Stimulated activated CD4-positive, alpha-beta T cell treated with anti-CD3 and anti-CD28 coated beads, Interleukin-12 subunit alpha, Interleukin-12 subunit beta, amount 100 ng/mL, for 24 hours (primary cell): ENCODE measurements around the gene ELOF1.

Experiments
- DNase-seq, 2 experiments: peaks; one replicate each; pipeline ENCODE4 v3.0.0-alpha.2; 2020; ENCODE audit warnings: low read depth in 2 of 2

ELOF1 gene

GRCh38 chr19:11535792-11536595, 23.0 kb downstream of the ELOF1 start:
- DNase-seq: peak; percentile 65 to 85

DNA sequence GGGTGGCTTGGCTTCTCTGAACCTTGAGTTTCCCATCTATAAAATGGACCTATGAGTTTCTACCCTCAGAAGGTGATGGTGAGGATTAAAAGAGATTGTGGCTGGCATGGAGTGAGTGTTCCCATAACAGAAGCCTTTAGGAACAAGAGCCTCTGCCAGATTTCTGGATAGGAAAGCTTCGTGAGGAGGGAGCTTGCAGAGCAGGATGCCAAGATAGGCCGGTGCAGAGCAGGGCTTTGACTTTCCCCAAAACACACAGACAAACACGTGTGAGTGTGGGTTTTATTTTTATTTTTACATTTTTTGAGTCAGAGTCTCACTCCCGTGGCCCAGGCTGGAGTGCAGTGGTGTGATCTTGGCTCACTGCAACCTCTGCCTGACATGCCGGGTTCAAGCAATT, 24.1 kb downstream of the ELOF1 start:
- DNase-seq: no peak

DNA sequence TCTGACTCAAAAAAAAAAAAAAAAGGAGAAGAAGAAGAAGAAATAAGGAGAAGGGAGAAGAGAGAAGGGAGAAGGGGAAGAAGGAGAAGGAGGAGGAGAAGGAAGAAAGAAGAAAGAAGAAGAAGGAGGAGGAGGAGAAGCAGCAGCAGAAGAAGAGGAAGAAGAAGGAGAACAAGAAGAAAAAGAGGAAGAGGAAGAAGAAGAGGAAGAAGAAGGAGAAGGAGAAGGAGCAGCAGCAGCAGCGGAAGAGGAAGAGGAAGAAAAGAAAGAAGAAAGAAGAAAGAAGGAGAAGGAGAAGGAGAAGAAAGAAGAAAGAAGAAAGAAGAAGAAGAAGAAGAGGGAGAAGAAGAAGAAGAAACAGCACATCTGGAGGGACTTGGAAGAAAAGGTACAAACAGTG, 24.5 kb downstream of the ELOF1 start:
- DNase-seq: no peak

DNA sequence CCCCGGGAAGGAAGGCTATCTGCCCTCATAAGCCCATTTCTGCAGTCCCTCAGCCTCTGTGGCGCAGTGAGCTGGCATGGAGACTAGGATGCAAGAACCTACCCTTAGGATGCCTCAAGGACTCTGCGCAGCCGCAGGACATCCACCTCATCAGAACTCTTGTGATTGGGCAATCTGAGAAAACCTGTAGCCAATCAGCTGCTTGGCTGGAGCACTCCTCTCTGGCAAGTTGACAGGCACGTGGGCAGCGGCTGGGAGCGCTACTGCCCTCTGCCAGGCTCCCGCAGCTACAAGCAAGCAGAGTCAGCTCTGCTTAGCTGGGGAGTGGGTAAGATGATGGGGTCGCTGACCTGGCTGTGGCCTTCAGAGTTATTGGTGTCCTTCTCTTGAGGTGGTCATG, 28.6 kb downstream of the ELOF1 start:
- peak in 1 of 2 experiments; percentile 38 for DNase-seq

GRCh38 chr19:11528551-11529341, 30.3 kb downstream of the ELOF1 start, which contains the start of gene ECSIT:
TSS of gene ECSIT (minus strand) at chr19:11529134. CDS start at chr19:11519170, 9,964 bp downstream.
- DNase-seq: peak; percentile 85 to 93

GRCh38 chr19:11519138-11519537, 39.9 kb downstream of the ELOF1 start:
- no peak for DNase-seq

- no peak for DNase-seq
Observed at GRCh38 chr19:11513946-11514345, 45.1 kb downstream of the ELOF1 start.

DNA sequence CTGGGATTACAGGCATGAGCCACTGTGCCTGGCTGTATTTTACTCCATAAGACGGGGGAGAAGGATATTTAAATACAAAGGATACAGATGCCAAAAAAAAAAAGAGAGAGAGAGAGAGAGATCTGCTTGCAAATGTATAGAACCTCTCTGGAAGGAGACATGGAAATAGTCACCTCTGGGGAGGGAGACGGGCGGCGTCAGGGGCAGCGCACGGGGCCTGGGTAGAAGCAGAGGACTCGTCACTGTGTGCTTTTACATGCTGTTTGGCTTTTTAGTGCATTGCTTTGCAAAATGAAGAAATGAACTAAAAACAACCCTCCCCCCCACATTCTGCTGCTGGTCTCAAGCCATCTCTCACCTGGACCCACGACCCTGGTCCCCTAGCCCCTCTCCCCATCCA, 48.6 kb downstream of the ELOF1 start:
- DNase-seq: no peak

DNA sequence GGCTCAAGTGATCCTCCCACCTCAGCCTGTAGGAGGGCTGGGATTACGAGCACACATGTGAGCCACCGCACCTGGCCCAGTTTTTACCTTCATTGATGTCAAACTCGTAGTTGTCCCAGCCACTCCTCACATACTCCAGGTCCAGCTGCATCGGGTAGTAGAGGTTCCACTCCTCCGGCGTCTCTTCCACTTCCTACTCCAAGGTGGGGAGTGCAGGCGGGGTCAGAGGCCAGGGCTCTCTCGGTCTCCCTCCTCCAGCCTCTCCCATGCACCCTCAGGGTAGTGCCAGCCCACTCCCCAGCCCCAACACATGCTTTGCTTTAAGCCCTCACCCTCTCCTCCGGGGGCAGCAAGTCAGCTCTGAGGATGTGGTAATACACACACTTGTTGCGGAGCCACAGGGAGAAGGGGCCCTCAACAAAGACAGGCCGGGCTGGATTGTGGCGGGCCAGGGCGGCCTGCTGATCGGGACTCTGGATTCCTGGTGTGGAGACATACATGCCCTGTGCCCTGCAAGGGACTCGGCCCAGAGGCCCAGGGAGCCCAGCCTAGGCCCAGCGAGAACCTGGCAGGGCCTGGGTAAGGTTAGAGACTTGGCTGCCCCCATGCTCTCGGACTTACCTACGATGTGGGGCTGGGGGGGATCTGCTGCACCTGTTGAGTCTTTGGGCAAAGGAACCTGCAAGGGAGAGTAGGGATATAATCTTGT, 51.5 kb downstream of the ELOF1 start:
- no peak for DNase-seq

- no peak for DNase-seq
Observed at GRCh38 chr19:11506967-11507366, 52.1 kb downstream of the ELOF1 start.

DNA sequence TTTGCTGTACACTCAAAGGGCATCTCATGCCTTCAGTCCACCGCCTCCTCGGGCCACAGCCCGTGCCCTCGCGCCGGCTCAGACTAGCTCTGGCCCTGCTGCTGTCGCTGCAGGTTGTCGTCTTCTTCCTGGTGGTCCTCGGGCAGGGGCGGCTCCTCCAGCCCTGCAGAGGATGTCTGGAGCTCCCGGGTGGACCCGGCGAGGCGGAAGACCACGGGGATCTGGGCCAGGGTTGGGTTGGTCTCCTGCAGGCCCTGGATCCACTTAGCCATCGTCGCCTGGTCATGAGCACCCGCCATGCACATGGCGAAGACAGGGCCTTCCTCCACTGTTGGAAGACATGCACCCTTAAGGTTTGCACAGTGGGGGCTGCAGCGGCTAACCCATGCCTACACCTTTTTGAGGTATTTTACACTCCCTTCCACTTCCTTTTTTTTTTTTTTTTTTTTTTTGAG, 52.9 kb downstream of the ELOF1 start:
- peak in 1 of 2 experiments; percentile 23 for DNase-seq

- DNase-seq: peak; percentile 91 to 92
Observed at GRCh38 chr19:11505504-11506100, 53.4 kb downstream of the ELOF1 start, which contains the start of gene ZNF653. TSS of gene ZNF653 (minus strand) at chr19:11505839. CDS start at chr19:11505786, 53 bp downstream.

DNA sequence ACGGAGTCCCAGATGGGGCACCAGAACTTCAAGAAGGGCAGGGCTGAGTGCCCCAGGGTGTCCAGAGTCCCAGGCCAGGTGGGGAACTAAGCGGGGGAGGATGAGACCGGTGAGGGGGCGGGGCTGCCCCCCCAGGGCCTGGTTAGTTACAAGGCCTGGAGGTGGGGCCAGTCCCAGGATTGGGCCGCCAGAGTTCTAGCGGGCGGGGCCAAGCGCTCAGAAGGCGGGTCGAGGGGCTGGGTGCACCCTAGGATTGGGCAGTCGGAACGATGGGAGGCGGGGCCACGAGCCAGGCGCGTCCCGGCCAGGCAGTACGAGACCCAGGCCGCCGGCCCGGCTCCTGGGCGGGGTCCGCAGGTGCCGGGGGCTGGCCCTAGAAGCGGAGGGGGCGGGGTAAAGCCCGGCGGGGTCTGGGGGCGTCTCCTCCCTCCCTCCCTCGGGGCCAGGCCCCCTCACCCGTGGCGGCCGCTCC, 54.0 kb downstream of the ELOF1 start:
- DNase-seq: peak; percentile 92 to 99

DNA sequence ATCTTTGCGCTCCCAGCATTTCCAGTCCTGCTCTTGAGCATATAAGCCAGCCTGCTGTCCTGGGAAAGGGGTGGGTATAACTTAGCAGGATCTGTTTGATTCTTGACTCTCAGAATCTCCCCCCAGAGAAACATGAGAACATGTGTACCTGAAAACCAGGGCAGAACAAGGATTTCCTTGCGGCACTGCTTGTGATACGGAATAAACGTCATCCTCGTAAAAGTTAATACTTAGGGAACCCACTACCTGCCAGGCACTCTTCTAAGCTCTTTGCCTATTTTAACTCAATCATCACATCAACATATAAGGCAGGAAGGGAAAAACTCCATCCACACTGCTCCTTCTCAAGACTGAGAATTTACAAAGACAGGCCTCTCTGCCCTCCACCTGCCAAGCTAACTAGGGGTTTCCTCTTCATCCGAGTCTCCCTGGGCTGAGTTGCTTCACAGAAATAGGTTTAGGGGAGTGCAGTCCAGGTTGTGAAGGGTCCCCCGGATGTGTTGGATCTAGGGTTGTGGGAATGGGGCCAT, 54.5 kb downstream of the ELOF1 start:
- no peak for DNase-seq
